ENCODE measurements around the gene MBD6. TPM values are rescaled to one million over a fixed set of nuclear protein-coding genes. Genes with fewer than 3 reads are reported as not detected.

MBD6 gene
- total RNA-seq, 1 donor from 2014 or later: 3.6 TPM

DNA sequence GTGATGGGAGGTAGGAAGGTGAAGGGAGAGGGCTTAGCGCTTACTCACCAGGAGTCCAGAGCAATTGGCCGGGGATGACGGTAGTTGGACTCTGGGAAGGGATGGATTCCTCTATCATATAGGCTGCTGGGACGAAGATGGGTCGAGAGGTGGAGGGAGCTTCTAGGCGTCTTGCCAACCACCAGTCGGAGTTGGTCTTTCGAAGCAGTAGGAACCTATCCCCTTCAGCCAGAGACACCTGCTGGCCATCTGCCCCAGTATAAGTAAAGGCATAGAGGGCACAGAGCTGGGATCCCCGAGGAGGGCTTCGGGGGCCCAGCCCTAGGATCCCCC lies 43.6 kb upstream of the MBD6 start:
- H3K36me3 ChIP-seq: no peaks in the 10 kb centered on the region
- H3K4me3 ChIP-seq: no peak overlapping the region
- H3K27ac Mint-ChIP-seq: no peak overlapping the region
- H3K4me3 Mint-ChIP-seq: no peak overlapping the region
- H3K79me2 ChIP-seq (ENCODE audit: low read depth): no peaks in the 10 kb centered on the region
- H3K4me1 Mint-ChIP-seq: peaks cover 2% of the 10 kb centered on the region
- TF ChIP-seq EZH2phosphoT487 (IDR thresholded peaks at IDR 0.05) (no peak), EZH2 (IDR thresholded peaks at IDR 0.05) (no peak)
- TF ChIP-seq, protein P1, sequence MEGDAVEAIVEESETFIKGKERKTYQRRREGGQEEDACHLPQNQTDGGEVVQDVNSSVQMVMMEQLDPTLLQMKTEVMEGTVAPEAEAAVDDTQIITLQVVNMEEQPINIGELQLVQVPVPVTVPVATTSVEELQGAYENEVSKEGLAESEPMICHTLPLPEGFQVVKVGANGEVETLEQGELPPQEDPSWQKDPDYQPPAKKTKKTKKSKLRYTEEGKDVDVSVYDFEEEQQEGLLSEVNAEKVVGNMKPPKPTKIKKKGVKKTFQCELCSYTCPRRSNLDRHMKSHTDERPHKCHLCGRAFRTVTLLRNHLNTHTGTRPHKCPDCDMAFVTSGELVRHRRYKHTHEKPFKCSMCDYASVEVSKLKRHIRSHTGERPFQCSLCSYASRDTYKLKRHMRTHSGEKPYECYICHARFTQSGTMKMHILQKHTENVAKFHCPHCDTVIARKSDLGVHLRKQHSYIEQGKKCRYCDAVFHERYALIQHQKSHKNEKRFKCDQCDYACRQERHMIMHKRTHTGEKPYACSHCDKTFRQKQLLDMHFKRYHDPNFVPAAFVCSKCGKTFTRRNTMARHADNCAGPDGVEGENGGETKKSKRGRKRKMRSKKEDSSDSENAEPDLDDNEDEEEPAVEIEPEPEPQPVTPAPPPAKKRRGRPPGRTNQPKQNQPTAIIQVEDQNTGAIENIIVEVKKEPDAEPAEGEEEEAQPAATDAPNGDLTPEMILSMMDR (IDR thresholded peaks at IDR 0.05): no peak
- no peaks in the 10 kb centered on the region for H3K36me3 Mint-ChIP-seq
- H3K27me3 Mint-ChIP-seq (ENCODE audit: insufficient read depth, low read depth): peaks cover 28% of the 10 kb centered on the region
- H3K4me2 ChIP-seq: no peak overlapping the region
- H3K9ac ChIP-seq: no peak overlapping the region
- H3K9me3 Mint-ChIP-seq: no peaks in the 10 kb centered on the region
- H3K27ac ChIP-seq: no peak overlapping the region
- no peaks in the 10 kb centered on the region for H3K9me3 ChIP-seq (ENCODE audit: low read depth)
- H3F3A ChIP-seq (ENCODE audit: low read depth): peaks cover 3% of the 10 kb centered on the region
- peaks cover 82% of the 10 kb centered on the region for H3K27me3 ChIP-seq
- H3K4me1 ChIP-seq: peaks cover 11% of the 10 kb centered on the region
- DNase-seq (ENCODE audit: low spot score): no peak
- H2AFZ ChIP-seq (replicated peaks): no peak overlapping the region
- peaks cover 2% of the 10 kb centered on the region for H4K20me1 ChIP-seq (ENCODE audit: low read depth)

DNA sequence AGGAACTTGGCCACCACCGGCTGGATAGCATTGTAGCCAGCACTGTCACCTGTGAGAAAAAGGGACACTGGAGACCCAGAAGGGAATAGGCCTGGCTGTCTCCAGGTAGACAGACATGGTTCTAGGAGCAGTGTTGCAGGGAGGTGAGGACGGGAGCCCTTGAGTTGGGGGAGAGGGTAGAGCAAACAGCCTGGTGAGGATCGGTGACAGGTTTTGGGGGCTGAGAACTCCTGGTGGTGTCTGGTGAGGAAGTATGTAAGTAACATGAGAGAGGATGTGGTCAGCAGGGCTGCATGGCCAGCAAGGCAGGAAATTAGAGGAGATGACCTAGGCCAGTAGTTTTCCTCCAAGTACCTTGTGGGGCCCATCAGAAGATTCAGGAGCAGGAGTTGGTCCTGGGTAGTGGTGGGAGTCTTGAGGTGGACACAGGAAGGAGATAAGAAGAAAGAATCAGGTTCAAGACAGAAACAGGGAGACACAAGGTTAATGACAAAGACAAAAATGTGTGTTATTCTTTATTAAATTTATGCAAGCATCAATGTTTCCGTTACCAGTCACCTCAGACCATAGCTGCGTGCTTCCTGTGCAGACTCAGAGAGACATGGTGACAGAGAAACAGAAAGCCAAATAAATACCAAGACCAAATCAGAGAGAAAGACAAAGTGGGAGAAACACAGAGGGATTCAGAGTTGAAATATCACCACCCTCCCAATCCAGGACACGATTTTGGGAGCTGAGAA lies 43.1 kb upstream of the MBD6 start, which contains the start of gene ARHGAP9:
ARHGAP9 (minus strand) TSS at position 491 of the 740 bp plus-strand sequence; CDS start at position 31, 460 bp downstream.
- Histone ChIP-seq H4K20me1 (ENCODE audit: low read depth) (peaks cover 2% of the 10 kb centered on the region), H3K4me1 (peaks cover 11% of the 10 kb centered on the region), H3K9me3 (ENCODE audit: low read depth) (no peaks in the 10 kb centered on the region), H3K79me2 (ENCODE audit: low read depth) (no peaks in the 10 kb centered on the region), H3K36me3 (no peaks in the 10 kb centered on the region), H3K27me3 (peaks cover 77% of the 10 kb centered on the region), H3K4me2 (no peak within 1 kb of the TSS), H3K9ac (no peak within 1 kb of the TSS), H2AFZ (replicated peaks) (no peak within 1 kb of the TSS), H3F3A (ENCODE audit: low read depth) (peaks cover 3% of the 10 kb centered on the region), H3K4me3 (no peak within 1 kb of the TSS), H3K27ac (no peak within 1 kb of the TSS)
- TF ChIP-seq, protein P1 (IDR thresholded peaks at IDR 0.05): no peak
- no peak for TF ChIP-seq EZH2 (IDR thresholded peaks at IDR 0.05)
- TF ChIP-seq EZH2phosphoT487 (IDR thresholded peaks at IDR 0.05): no peak
- H3K4me1 Mint-ChIP-seq: peaks cover 2% of the 10 kb centered on the region
- H3K36me3 Mint-ChIP-seq: no peaks in the 10 kb centered on the region
- DNase-seq (ENCODE audit: low spot score): no peak
- H3K27me3 Mint-ChIP-seq (ENCODE audit: insufficient read depth, low read depth): peaks cover 28% of the 10 kb centered on the region
- no peaks in the 10 kb centered on the region for H3K9me3 Mint-ChIP-seq
- H3K27ac Mint-ChIP-seq: peak within 1 kb of the TSS; percentile 9
- no peak within 1 kb of the TSS for H3K4me3 Mint-ChIP-seq

DNA sequence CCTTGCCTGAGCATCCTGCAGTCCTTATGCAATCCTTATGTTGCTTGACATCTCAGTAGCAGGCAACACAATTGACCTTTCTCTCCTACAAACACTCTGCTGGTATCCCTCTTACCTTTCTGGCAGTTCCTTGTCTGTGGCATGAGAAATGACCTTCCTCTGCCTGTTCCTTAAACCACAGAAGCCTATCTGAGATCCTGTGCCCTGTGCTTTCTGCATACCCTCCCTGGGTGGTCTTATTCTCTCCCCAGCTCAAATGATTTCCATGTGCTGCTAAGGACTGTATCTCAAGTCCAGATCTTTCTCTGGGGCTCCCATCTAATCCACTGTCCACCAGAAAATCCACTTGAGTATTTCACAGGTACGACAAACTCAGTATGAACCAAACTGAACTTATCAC lies 41.0 kb upstream of the MBD6 start:
- no peak overlapping the region for H3K4me3 ChIP-seq
- H3K27me3 ChIP-seq: peaks cover 56% of the 10 kb centered on the region
- no peaks in the 10 kb centered on the region for H3K36me3 ChIP-seq
- no peak for TF ChIP-seq EZH2phosphoT487 (IDR thresholded peaks at IDR 0.05)
- no peak for TF ChIP-seq EZH2 (IDR thresholded peaks at IDR 0.05)
- TF ChIP-seq, protein P1 (IDR thresholded peaks at IDR 0.05): no peak
- H3K9ac ChIP-seq: no peak overlapping the region
- H3K36me3 Mint-ChIP-seq: no peaks in the 10 kb centered on the region
- H3K4me1 ChIP-seq: no peaks in the 10 kb centered on the region
- DNase-seq (ENCODE audit: low spot score): no peak
- H3K9me3 Mint-ChIP-seq: no peaks in the 10 kb centered on the region
- peaks cover 2% of the 10 kb centered on the region for H3K4me1 Mint-ChIP-seq
- H2AFZ ChIP-seq (replicated peaks): no peak overlapping the region
- no peak overlapping the region for H3K4me2 ChIP-seq
- peaks cover 25% of the 10 kb centered on the region for H3K27me3 Mint-ChIP-seq (ENCODE audit: insufficient read depth, low read depth)
- H3F3A ChIP-seq (ENCODE audit: low read depth): no peaks in the 10 kb centered on the region
- H3K27ac Mint-ChIP-seq: peak overlapping the region; percentile 64
- H3K4me3 Mint-ChIP-seq: no peak overlapping the region
- H3K9me3 ChIP-seq (ENCODE audit: low read depth): no peaks in the 10 kb centered on the region
- H4K20me1 ChIP-seq (ENCODE audit: low read depth): no peaks in the 10 kb centered on the region
- H3K27ac ChIP-seq: no peak overlapping the region
- H3K79me2 ChIP-seq (ENCODE audit: low read depth): no peaks in the 10 kb centered on the region

All from neural progenitor cell (in vitro differentiated cells).